Liver (tissue), 9 donors: ENCODE measurements around the gene IFNGR1. TPM values are rescaled to one million over a fixed set of nuclear protein-coding genes. Genes with fewer than 3 reads are reported as not detected.

Experiments used
- DNase-seq: peaks from one replicate; pipeline ENCODE4 v3.0.0-alpha.2; 2017; ENCODE audit warnings: low spot score
- H3K27ac ChIP-seq, 2 donors: one replicate each; pipeline ENCODE4 v1.7.0; 2013; ENCODE audit warnings: inconsistent platforms in 2 of 2, low read length in 2 of 2, control low read depth in 1 of 2, low read depth in 1 of 2, mild to moderate bottlenecking in 1 of 2
- H3K27me3 ChIP-seq, 4 donors: one replicate each; pipeline versions ENCODE4 v1.6.1 to v1.7.0; 2013; ENCODE audit warnings: low read length in 3 of 4, inconsistent platforms in 1 of 4, mild to moderate bottlenecking in 1 of 4, moderate library complexity in 1 of 4; ENCODE audit not compliant: control insufficient read depth in 4 of 4, insufficient read depth in 4 of 4
- H3K36me3 ChIP-seq, 4 donors: one replicate each; pipeline versions ENCODE4 v1.6.1 to v1.7.0; 2013; ENCODE audit warnings: low read length in 3 of 4, mild to moderate bottlenecking in 3 of 4, low read depth in 1 of 4, moderate library complexity in 1 of 4; ENCODE audit not compliant: control insufficient read depth in 4 of 4, insufficient read depth in 3 of 4
- H3K4me1 ChIP-seq, 4 donors: one replicate each; pipeline versions ENCODE4 v1.6.1 to v1.7.0; 2013; ENCODE audit warnings: low read length in 3 of 4, mild to moderate bottlenecking in 3 of 4, moderate library complexity in 1 of 4; ENCODE audit not compliant: control insufficient read depth in 4 of 4, insufficient read depth in 4 of 4
- H3K4me3 ChIP-seq, 3 donors: one replicate each; pipeline versions ENCODE4 v1.6.1 to v1.7.0; 2013; ENCODE audit warnings: low read length in 3 of 3, control low read depth in 1 of 3, low read depth in 1 of 3, mild to moderate bottlenecking in 1 of 3
- H3K9ac ChIP-seq, 2 donors: one replicate each; pipeline ENCODE4 v1.7.0; 2013; ENCODE audit warnings: low read length in 2 of 2, mild to moderate bottlenecking in 2 of 2, moderate library complexity in 2 of 2, control low read depth in 1 of 2, low read depth in 1 of 2
- H3K9me3 ChIP-seq, 4 donors: one replicate each; pipeline versions ENCODE4 v1.6.1 to v1.7.0; 2013; ENCODE audit warnings: low read length in 3 of 4; ENCODE audit not compliant: control insufficient read depth in 4 of 4
- FOXA1 ChIP-seq: IDR thresholded peaks from 2 replicates; pipeline ENCODE4 v1.6.1; 2016; ENCODE audit warnings: antibody characterized with exemption
- FOXA2 ChIP-seq: IDR thresholded peaks from 2 replicates; pipeline ENCODE4 v1.6.1; 2016; ENCODE audit warnings: antibody characterized with exemption
- GABPA ChIP-seq, 2 donors: IDR thresholded peaks in 1 of 2; conservative IDR thresholded peaks in 1 of 2; 2 replicates each; pipeline ENCODE4 v1.6.1; 2016; ENCODE audit warnings: antibody characterized with exemption in 2 of 2, mild to moderate bottlenecking in 1 of 2, moderate library complexity in 1 of 2
- HNF4A ChIP-seq, 2 donors: conservative IDR thresholded peaks; 2 replicates each; pipeline ENCODE4 v1.6.1; 2016; ENCODE audit warnings: antibody characterized with exemption in 2 of 2, mild to moderate bottlenecking in 2 of 2
- HNF4G ChIP-seq: IDR thresholded peaks from 2 replicates; pipeline ENCODE4 v1.6.1; 2016; ENCODE audit warnings: antibody characterized with exemption
- JUND ChIP-seq, 2 donors: IDR thresholded peaks; 2 replicates each; pipeline ENCODE4 v1.6.1; 2016; ENCODE audit warnings: antibody characterized with exemption in 2 of 2
- NR2F2 ChIP-seq: IDR thresholded peaks from 2 replicates; pipeline ENCODE4 v1.6.1; 2016; ENCODE audit warnings: antibody characterized with exemption
- RAD21 ChIP-seq, 2 donors: IDR thresholded peaks; 2 replicates each; pipeline ENCODE4 v1.6.1; 2016; ENCODE audit warnings: antibody characterized with exemption in 2 of 2, mild to moderate bottlenecking in 2 of 2
- RXRA ChIP-seq, 2 donors: IDR thresholded peaks; 2 replicates each; pipeline ENCODE4 v1.6.1; 2017 to 2018; ENCODE audit warnings: antibody characterized with exemption in 2 of 2, mild to moderate bottlenecking in 1 of 2
- SP1 ChIP-seq: IDR thresholded peaks from 2 replicates; pipeline ENCODE4 v1.6.1; 2018; ENCODE audit warnings: antibody characterized with exemption, mild to moderate bottlenecking
- TAF1 ChIP-seq: conservative IDR thresholded peaks from 2 replicates; pipeline ENCODE4 v1.6.1; 2016; ENCODE audit warnings: antibody characterized with exemption, mild to moderate bottlenecking
- YY1 ChIP-seq: IDR thresholded peaks from 2 replicates; pipeline ENCODE4 v1.6.1; 2016; ENCODE audit warnings: antibody characterized with exemption, mild to moderate bottlenecking
- WGBS: extraction: QIAGEN DNeasy Blood & Tissue Kit; methylation state at CpG from one replicate; pipeline ENCODE4 v1.1.7; 2013; 5-methylcytosine and 5-hydroxymethylcytosine counted together
- polyA plus RNA-seq, 2 donors: library from polyadenylated mRNA; stranded (reverse) in 1 of 2; unstranded in 1 of 2; fragments of 200-250 nt in 1 of 2; fragments of >200 nt in 1 of 2; fragmentation: Nextera tagmentation in 1 of 2; extraction: Ambion mirVana in 1 of 2; gene quantifications; one replicate each; pipeline versions ENCODE4 v1.2.1 to v1.2.3, GENCODE V29; 2013 to 2015
- total RNA-seq, 2 donors: library from RNA; depleted of rRNA; stranded (reverse); fragments of >200 nt; gene quantifications; one replicate each; pipeline ENCODE4 v1.2.3, GENCODE V29; 2014
- TF ChIP-seq, protein P1 (sequence below): IDR thresholded peaks from 2 replicates; pipeline ENCODE4 v1.6.1; 2016; ENCODE audit warnings: antibody characterized with exemption
- TF ChIP-seq, protein P2 (sequence below): fragments of 150-350 bp; IDR thresholded peaks from 2 replicates; pipeline ENCODE4 v1.5.1; 2017; ENCODE audit warnings: improper control_type of control experiment, low read depth, low read length; ENCODE audit not compliant: missing input control
- TF ChIP-seq, protein P3 (sequence below): IDR thresholded peaks from 2 replicates; pipeline ENCODE4 v1.6.1; 2016; ENCODE audit warnings: antibody characterized with exemption
- TF ChIP-seq, protein P4 (sequence below): IDR thresholded peaks from 2 replicates; pipeline ENCODE4 v1.6.1; 2016; ENCODE audit warnings: antibody characterized with exemption, mild to moderate bottlenecking
- TF ChIP-seq, protein P5 (sequence below): IDR thresholded peaks from 2 replicates; pipeline ENCODE4 v1.6.1; 2016; ENCODE audit warnings: antibody characterized with exemption
- donor health status: healthy.
- donor health status: healthy.
- donor health status: healthy.
- donor health status: healthy.
- donor health status: healthy.

Gene IFNGR1
- total and polyA plus RNA-seq, 4 donors = 33.9 to 57.8 (median 39.0) TPM

DNA sequence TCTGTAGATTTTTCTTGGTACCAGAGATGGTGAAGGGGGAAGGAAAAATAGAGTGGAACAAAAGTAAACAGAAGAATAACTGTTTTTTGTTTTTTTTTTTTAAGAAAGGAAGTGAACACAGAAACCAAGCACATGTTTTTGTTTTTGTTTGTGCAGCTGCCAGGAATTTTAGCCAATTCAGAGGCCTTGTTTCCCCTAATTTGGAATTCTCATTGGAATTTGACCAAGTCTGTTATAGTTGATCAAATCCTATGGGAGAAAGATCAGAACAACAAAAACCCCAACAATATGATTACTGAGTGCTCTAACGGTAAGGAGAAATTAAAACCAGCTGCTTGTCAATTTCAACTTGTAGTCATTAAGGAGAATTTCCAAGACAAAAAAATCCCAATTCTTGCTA, 27.5 kb downstream of the IFNGR1 start:
- TF ChIP-seq NR2F2 (no peak), FOXA1 (no peak), HNF4G (no peak), SP1 (no peak), RXRA (IDR thresholded peaks at IDR 0.05) (no peak), JUND (IDR thresholded peaks at IDR 0.05) (no peak), FOXA2 (no peak), TAF1 (no peak), RAD21 (IDR thresholded peaks at IDR 0.05) (no peak), GABPA (IDR thresholded peaks at IDR 0.05 in 1 of 2, conservative IDR thresholded peaks at IDR 0.05 in 1 of 2) (no peak), YY1 (no peak)
- TF ChIP-seq, protein P1, sequence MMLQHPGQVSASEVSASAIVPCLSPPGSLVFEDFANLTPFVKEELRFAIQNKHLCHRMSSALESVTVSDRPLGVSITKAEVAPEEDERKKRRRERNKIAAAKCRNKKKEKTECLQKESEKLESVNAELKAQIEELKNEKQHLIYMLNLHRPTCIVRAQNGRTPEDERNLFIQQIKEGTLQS = no peak
- TF ChIP-seq, protein P2, sequence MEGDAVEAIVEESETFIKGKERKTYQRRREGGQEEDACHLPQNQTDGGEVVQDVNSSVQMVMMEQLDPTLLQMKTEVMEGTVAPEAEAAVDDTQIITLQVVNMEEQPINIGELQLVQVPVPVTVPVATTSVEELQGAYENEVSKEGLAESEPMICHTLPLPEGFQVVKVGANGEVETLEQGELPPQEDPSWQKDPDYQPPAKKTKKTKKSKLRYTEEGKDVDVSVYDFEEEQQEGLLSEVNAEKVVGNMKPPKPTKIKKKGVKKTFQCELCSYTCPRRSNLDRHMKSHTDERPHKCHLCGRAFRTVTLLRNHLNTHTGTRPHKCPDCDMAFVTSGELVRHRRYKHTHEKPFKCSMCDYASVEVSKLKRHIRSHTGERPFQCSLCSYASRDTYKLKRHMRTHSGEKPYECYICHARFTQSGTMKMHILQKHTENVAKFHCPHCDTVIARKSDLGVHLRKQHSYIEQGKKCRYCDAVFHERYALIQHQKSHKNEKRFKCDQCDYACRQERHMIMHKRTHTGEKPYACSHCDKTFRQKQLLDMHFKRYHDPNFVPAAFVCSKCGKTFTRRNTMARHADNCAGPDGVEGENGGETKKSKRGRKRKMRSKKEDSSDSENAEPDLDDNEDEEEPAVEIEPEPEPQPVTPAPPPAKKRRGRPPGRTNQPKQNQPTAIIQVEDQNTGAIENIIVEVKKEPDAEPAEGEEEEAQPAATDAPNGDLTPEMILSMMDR = no peak
- TF ChIP-seq, protein P3, sequence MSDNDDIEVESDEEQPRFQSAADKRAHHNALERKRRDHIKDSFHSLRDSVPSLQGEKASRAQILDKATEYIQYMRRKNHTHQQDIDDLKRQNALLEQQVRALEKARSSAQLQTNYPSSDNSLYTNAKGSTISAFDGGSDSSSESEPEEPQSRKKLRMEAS = no peak
- TF ChIP-seq, protein P4, sequence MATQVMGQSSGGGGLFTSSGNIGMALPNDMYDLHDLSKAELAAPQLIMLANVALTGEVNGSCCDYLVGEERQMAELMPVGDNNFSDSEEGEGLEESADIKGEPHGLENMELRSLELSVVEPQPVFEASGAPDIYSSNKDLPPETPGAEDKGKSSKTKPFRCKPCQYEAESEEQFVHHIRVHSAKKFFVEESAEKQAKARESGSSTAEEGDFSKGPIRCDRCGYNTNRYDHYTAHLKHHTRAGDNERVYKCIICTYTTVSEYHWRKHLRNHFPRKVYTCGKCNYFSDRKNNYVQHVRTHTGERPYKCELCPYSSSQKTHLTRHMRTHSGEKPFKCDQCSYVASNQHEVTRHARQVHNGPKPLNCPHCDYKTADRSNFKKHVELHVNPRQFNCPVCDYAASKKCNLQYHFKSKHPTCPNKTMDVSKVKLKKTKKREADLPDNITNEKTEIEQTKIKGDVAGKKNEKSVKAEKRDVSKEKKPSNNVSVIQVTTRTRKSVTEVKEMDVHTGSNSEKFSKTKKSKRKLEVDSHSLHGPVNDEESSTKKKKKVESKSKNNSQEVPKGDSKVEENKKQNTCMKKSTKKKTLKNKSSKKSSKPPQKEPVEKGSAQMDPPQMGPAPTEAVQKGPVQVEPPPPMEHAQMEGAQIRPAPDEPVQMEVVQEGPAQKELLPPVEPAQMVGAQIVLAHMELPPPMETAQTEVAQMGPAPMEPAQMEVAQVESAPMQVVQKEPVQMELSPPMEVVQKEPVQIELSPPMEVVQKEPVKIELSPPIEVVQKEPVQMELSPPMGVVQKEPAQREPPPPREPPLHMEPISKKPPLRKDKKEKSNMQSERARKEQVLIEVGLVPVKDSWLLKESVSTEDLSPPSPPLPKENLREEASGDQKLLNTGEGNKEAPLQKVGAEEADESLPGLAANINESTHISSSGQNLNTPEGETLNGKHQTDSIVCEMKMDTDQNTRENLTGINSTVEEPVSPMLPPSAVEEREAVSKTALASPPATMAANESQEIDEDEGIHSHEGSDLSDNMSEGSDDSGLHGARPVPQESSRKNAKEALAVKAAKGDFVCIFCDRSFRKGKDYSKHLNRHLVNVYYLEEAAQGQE = no peak
- TF ChIP-seq, protein P5, sequence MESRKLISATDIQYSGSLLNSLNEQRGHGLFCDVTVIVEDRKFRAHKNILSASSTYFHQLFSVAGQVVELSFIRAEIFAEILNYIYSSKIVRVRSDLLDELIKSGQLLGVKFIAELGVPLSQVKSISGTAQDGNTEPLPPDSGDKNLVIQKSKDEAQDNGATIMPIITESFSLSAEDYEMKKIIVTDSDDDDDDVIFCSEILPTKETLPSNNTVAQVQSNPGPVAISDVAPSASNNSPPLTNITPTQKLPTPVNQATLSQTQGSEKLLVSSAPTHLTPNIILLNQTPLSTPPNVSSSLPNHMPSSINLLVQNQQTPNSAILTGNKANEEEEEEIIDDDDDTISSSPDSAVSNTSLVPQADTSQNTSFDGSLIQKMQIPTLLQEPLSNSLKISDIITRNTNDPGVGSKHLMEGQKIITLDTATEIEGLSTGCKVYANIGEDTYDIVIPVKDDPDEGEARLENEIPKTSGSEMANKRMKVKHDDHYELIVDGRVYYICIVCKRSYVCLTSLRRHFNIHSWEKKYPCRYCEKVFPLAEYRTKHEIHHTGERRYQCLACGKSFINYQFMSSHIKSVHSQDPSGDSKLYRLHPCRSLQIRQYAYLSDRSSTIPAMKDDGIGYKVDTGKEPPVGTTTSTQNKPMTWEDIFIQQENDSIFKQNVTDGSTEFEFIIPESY = no peak
- Histone ChIP-seq H3K36me3 (no peaks in the 10 kb centered on the region), H3K4me1 (no peaks in the 10 kb centered on the region), H3K9me3 (no peaks in the 10 kb centered on the region), H3K9ac (no peak overlapping the region), H3K27me3 (no peaks in the 10 kb centered on the region), H3K4me3 (no peak overlapping the region), H3K27ac (no peak overlapping the region)
- no peak for DNase-seq
- WGBS = 82% methylated on average over 1 of the region's 1 CpG

DNA sequence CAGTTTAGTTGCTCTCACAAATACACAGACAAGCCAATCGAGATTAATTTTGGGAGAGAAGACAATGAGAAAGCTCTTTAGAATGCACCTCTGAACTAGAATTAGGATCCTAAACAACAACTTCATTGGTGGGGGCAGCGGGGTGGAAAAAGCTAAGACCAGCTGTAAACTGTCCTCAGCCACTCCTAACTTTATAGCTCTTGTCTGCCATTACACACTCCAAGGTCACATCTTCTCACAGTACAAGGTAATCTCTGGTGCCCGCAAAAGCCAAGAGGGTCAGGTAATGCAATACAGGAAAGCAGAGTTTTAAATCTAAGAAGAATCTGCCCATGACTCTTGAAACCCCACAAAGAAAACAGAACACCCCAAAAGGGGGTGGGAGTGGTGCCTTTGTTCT, 27.9 kb downstream of the IFNGR1 start:
- no peak for TF ChIP-seq RAD21 (IDR thresholded peaks at IDR 0.05)
- TF ChIP-seq, protein P3 = no peak
- TF ChIP-seq SP1 = no peak
- no peak for TF ChIP-seq RXRA (IDR thresholded peaks at IDR 0.05)
- no peak for TF ChIP-seq NR2F2
- TF ChIP-seq YY1 = no peak
- TF ChIP-seq JUND (IDR thresholded peaks at IDR 0.05) = no peak
- no peak for TF ChIP-seq TAF1
- TF ChIP-seq, protein P1 = no peak
- TF ChIP-seq FOXA1 = no peak
- TF ChIP-seq, protein P2 = no peak
- TF ChIP-seq HNF4A (conservative IDR thresholded peaks at IDR 0.05) = no peak
- TF ChIP-seq, protein P5 = no peak
- no peak for TF ChIP-seq GABPA (IDR thresholded peaks at IDR 0.05 in 1 of 2, conservative IDR thresholded peaks at IDR 0.05 in 1 of 2)
- TF ChIP-seq FOXA2 = no peak
- no peak overlapping the region for H3K4me3 ChIP-seq
- H3K27ac ChIP-seq = no peak overlapping the region
- no peak overlapping the region for H3K9ac ChIP-seq
- no peaks in the 10 kb centered on the region for H3K4me1 ChIP-seq
- 76% methylated on average over 3 of the region's 3 CpGs for WGBS
- no peak for DNase-seq
- H3K27me3 ChIP-seq = no peaks in the 10 kb centered on the region
- H3K36me3 ChIP-seq = no peaks in the 10 kb centered on the region
- peaks cover 0 to 3% (median 0%) of the 10 kb centered on the region in 4 donors for H3K9me3 ChIP-seq
